SU-DHL-6 (cell line): ENCODE results near the gene PPY.
"Not testable (repeated sequence)": the region's sequence is repeated elsewhere in the genome, so short reads cannot be mapped to it uniquely, and the experiment has no call there.

Source experiments
- EZH2phosphoT487 ChIP-seq: fragments of 200-600 bp; sonication (generic), shearing (Covaris generic); conservative IDR thresholded peaks from 2 replicates; pipeline ENCODE4 v1.6.1; 2018; ENCODE audit warnings: mild to moderate bottlenecking, antibody characterized with exemption, low read length, moderate library complexity, mixed read lengths
- TF ChIP-seq, protein P1 (sequence below): fragments of 200-600 bp; sonication (generic); IDR thresholded peaks from one replicate; pipeline ENCODE4 v1.5.1; 2017; ENCODE audit warnings: antibody characterized with exemption, mild to moderate bottlenecking, low read length, moderate library complexity; ENCODE audit not compliant: insufficient read depth, poor library complexity, severe bottlenecking

GRCh38 chr17:43894494-43894893 lies 47.8 kb downstream of the PPY start:
- TF ChIP-seq, protein P1, sequence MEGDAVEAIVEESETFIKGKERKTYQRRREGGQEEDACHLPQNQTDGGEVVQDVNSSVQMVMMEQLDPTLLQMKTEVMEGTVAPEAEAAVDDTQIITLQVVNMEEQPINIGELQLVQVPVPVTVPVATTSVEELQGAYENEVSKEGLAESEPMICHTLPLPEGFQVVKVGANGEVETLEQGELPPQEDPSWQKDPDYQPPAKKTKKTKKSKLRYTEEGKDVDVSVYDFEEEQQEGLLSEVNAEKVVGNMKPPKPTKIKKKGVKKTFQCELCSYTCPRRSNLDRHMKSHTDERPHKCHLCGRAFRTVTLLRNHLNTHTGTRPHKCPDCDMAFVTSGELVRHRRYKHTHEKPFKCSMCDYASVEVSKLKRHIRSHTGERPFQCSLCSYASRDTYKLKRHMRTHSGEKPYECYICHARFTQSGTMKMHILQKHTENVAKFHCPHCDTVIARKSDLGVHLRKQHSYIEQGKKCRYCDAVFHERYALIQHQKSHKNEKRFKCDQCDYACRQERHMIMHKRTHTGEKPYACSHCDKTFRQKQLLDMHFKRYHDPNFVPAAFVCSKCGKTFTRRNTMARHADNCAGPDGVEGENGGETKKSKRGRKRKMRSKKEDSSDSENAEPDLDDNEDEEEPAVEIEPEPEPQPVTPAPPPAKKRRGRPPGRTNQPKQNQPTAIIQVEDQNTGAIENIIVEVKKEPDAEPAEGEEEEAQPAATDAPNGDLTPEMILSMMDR, result not testable (repeated sequence)
- not testable (repeated sequence) for TF ChIP-seq EZH2phosphoT487
